Retinal pigment epithelial cell (primary cell): ENCODE data around the gene PPM1M.
A peak's percentile ranks its signal among the peaks of the same experiment; 100 is the strongest.

ENCODE experiments used
- DNase-seq: peaks from one replicate; pipeline ENCODE4 v3.0.0-alpha.2; 2010; ENCODE audit warnings: low read depth
- H3K4me3 ChIP-seq: 2 replicates; pipeline ENCODE4 v1.5.1; 2011; ENCODE audit warnings: mild to moderate bottlenecking, low read length, control low read depth, moderate library complexity
- TF ChIP-seq, protein P1 (sequence below): conservative IDR thresholded peaks from 2 replicates; pipeline ENCODE4 v1.5.1; 2011; ENCODE audit warnings: low read depth, low read length, control low read depth, inconsistent platforms

The PPM1M gene

GRCh38 chr3:52288674-52289073 is 43.1 kb downstream of the PPM1M start:
- no peak for DNase-seq
- TF ChIP-seq, protein P1, sequence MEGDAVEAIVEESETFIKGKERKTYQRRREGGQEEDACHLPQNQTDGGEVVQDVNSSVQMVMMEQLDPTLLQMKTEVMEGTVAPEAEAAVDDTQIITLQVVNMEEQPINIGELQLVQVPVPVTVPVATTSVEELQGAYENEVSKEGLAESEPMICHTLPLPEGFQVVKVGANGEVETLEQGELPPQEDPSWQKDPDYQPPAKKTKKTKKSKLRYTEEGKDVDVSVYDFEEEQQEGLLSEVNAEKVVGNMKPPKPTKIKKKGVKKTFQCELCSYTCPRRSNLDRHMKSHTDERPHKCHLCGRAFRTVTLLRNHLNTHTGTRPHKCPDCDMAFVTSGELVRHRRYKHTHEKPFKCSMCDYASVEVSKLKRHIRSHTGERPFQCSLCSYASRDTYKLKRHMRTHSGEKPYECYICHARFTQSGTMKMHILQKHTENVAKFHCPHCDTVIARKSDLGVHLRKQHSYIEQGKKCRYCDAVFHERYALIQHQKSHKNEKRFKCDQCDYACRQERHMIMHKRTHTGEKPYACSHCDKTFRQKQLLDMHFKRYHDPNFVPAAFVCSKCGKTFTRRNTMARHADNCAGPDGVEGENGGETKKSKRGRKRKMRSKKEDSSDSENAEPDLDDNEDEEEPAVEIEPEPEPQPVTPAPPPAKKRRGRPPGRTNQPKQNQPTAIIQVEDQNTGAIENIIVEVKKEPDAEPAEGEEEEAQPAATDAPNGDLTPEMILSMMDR = no peak
- H3K4me3 ChIP-seq = peak overlapping the region; percentile 95

GRCh38 chr3:52289338-52289746 is 43.8 kb downstream of the PPM1M start:
- TF ChIP-seq, protein P1 = no peak
- H3K4me3 ChIP-seq = no peak overlapping the region
- no peak for DNase-seq

DNA sequence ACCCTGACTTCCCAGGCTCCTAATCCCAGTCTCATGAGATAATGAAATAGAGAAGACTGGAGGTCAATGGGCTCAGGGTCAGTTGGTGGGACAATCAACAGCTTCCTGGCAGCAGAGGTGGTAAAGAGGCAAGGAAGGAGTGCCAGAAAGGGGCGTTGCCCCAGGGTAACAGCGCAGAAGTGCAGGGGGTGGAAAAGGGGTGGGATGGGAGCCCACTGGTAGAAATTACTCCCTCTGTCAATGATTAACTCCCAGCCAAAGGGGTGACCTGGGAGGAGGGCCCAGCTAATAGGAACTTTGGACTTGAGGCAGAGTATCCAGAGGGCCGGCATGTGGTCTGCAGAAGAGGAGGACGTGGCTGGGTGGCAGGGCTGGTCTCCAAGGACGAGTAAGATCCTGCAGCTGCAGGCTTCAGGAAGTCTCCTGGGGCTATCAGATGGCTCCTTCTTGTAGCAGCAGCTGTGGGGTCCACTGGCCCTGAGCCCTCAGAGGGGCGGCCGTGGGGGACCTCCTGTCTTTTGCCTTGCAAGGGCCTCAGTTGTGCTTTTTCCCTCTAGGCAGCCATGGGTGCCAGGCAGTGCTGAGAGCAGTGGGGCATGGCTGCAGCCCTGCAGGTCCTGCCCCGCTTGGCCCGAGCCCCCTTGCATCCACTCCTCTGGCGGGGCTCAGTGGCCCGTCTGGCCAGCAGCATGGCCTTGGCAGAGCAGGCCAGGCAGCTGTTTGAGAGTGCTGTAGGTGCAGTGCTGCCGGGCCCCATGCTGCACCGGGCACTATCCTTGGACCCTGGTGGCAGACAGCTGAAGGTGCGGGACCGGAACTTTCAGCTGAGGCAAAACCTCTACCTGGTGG is 44.4 kb downstream of the PPM1M start:
- TF ChIP-seq, protein P1 = no peak
- H3K4me3 ChIP-seq = no peak overlapping the region
- DNase-seq = no peak

DNA sequence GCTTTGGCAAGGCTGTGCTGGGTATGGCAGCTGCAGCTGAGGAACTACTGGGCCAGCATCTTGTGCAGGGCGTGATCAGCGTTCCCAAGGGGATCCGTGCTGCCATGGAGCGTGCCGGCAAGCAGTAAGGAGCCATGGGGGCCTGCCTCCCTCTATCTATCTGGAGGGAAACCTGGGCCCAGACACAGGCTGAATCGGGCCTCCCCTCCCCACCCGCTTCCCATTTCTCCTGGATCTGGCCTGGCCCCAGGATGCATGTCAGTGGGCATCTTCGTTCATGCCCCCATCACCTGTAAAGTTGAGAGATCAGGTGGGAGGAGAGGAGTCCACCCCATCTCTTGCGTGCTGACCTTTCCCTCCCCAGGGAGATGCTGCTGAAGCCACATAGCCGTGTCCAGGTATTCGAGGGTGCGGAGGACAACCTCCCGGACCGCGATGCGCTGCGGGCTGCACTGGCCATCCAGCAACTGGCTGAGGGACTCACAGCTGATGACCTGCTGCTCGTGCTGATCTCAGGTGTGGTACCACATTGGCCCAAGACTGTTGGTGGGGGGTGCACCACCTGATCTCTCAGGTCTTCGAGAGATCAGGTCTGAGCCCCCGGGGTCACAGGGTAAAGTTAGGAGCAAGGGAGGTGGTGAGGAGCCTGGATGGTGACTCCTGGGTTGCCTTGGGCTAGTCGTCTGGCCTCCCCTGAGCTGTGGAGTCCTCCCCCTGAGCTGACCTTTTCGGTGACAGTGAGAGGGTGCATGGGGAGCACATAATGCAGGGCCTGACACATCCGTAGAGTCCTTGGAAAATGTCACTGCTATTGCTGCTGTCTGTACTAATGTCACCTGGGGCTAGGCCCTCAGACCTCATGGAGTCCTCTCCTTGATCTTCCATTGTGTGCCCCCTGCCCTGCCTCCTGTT is 45.3 kb downstream of the PPM1M start:
- no peak overlapping the region for H3K4me3 ChIP-seq
- TF ChIP-seq, protein P1 = no peak
- no peak for DNase-seq

DNA sequence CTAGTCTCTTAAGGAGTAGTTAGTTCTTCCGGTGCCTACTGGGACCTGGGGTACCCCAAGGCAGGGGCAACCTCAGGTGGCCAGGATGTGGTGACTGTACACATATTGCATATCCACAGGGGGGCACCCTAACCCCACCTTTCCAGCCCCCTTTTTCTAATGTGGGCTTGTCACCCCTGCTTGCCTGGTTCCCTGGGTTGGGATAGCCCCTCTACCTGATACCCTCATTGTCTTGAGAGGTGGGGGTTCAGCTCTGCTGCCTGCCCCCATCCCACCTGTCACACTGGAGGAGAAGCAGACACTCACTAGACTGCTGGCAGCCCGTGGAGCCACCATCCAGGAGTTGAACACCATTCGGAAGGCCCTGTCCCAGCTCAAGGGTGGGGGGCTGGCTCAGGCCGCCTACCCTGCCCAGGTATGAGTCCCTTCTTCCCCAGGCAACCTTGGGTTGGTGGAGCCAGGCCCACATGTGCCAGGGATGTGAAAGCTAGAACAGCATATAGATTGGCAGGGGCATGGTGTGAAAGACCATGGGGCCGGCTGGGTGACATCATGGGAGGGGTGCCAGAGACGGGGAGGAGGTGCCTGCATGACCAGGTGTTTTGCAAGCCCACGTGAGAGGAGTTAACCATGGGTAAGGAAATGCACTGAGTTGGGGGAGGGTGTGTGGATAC is 46.1 kb downstream of the PPM1M start:
- TF ChIP-seq, protein P1 = peak; percentile 58
- DNase-seq = no peak
- no peak overlapping the region for H3K4me3 ChIP-seq

DNA sequence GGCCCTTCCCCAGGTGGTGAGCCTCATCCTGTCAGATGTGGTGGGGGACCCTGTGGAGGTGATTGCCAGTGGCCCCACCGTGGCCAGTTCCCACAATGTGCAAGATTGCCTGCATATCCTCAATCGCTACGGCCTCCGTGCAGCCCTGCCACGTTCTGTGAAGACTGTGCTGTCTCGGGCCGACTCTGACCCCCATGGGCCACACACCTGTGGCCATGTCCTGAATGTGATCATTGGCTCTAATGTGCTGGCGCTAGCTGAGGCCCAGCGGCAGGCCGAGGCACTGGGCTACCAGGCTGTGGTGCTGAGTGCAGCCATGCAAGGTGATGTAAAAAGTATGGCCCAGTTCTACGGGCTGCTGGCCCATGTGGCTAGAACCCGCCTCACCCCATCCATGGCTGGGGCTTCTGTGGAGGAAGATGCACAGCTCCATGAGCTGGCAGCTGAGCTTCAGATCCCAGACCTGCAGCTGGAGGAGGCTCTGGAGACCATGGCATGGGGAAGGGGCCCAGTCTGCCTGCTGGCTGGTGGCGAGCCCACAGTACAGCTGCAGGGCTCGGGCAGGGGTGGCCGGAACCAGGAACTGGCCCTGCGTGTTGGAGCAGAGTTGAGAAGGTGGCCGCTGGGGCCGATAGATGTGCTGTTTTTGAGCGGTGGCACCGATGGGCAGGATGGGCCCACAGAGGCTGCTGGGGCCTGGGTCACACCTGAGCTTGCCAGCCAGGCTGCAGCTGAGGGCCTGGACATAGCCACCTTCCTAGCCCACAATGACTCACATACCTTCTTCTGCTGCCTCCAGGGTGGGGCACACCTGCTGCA is 46.9 kb downstream of the PPM1M start:
- no peak overlapping the region for H3K4me3 ChIP-seq
- TF ChIP-seq, protein P1 = no peak
- DNase-seq = no peak
